ENCODE results near the gene CAP1.

- TF ChIP-seq JUN (IDR thresholded peaks at IDR 0.05; ENCODE audit: borderline replicate concordance, insufficient read depth, insufficient read length, low read depth) (no peak), MYC (IDR thresholded peaks at IDR 0.05; ENCODE audit: low read depth, low read length) (no peak), POLR2AphosphoS5 (IDR thresholded peaks at IDR 0.05; ENCODE audit: insufficient read depth, low read depth, low read length) (no peak), CTCF (IDR thresholded peaks at IDR 0.05; ENCODE audit: extremely low read depth in 1 of 2, insufficient read depth in 1 of 2, low read depth in 1 of 2, low read length in 2 of 2) (no peak), POLR2A (IDR thresholded peaks at IDR 0.05; ENCODE audit: low read depth, low read length) (no peak), FOS (IDR thresholded peaks at IDR 0.05; ENCODE audit: borderline replicate concordance, insufficient read depth, low read length) (no peak), EZH2 (IDR thresholded peaks at IDR 0.05; ENCODE audit: borderline replicate concordance, low read depth, low read length, severe bottlenecking) (no peak)
- TF ChIP-seq, protein P1, sequence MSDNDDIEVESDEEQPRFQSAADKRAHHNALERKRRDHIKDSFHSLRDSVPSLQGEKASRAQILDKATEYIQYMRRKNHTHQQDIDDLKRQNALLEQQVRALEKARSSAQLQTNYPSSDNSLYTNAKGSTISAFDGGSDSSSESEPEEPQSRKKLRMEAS (IDR thresholded peaks at IDR 0.05; ENCODE audit: insufficient read depth, insufficient read length), result no peak
Measured at GRCh38 chr1:40072142-40072541, 31.6 kb downstream of the CAP1 start.
